Stimulated activated naive CD4-positive, alpha-beta T cell treated with Interleukin-2 at 50 U/mL for 16 hours (primary cell): ENCODE data around the gene PDZD8.
"Not testable (repeated sequence)": the region's sequence is repeated elsewhere in the genome, so short reads cannot be mapped to it uniquely, and the experiment has no call there.

Experiments used
- DNase-seq: peaks from one replicate; lab custom pipeline; 2025; lab: John Stamatoyannopoulos, UW

Gene PDZD8

GRCh38 chr10:117294039-117294645, 81.1 kb downstream of the PDZD8 start:
- DNase-seq, result no peak

GRCh38 chr10:117290872-117291271, 84.4 kb downstream of the PDZD8 start:
- DNase-seq, result not testable (repeated sequence)

- DNase-seq, result no peak
These were observed 90.3 kb downstream of the PDZD8 start for GRCh38 chr10:117284716-117285494.

GRCh38 chr10:117277675-117278074, 97.6 kb downstream of the PDZD8 start:
- no peak for DNase-seq

- DNase-seq, result no peak
These were observed 100.1 kb downstream of the PDZD8 start for GRCh38 chr10:117275121-117275520.

- no peak for DNase-seq
These were observed 100.7 kb downstream of the PDZD8 start for GRCh38 chr10:117274509-117274908.

- DNase-seq, result no peak
These were observed 101.3 kb downstream of the PDZD8 start for GRCh38 chr10:117273980-117274379.

- no peak for DNase-seq
These were observed 102.8 kb downstream of the PDZD8 start for GRCh38 chr10:117272195-117273076.

GRCh38 chr10:117271427-117271826, 103.8 kb downstream of the PDZD8 start:
- DNase-seq, result no peak

- DNase-seq, result no peak
These were observed 106.3 kb downstream of the PDZD8 start for GRCh38 chr10:117268907-117269306.

GRCh38 chr10:117268258-117268657, 107.0 kb downstream of the PDZD8 start:
- DNase-seq, result no peak

- no peak for DNase-seq
These were observed 108.4 kb downstream of the PDZD8 start for GRCh38 chr10:117266812-117267211.

GRCh38 chr10:117266400-117266799, 108.8 kb downstream of the PDZD8 start:
- no peak for DNase-seq

- DNase-seq, result no peak
These were observed 110.5 kb downstream of the PDZD8 start for GRCh38 chr10:117264782-117265181.

- DNase-seq, result no peak
These were observed 112.3 kb downstream of the PDZD8 start for GRCh38 chr10:117262903-117263293.

GRCh38 chr10:117262291-117262902, 112.8 kb downstream of the PDZD8 start:
- DNase-seq, result no peak

GRCh38 chr10:117261501-117261900, 113.7 kb downstream of the PDZD8 start:
- DNase-seq, result no peak

- no peak for DNase-seq
These were observed 115.2 kb downstream of the PDZD8 start for GRCh38 chr10:117260084-117260483.

GRCh38 chr10:117259279-117259678, 116.0 kb downstream of the PDZD8 start:
- no peak for DNase-seq

- no peak for DNase-seq
These were observed 117.5 kb downstream of the PDZD8 start for GRCh38 chr10:117257721-117258120.

- DNase-seq, result no peak
These were observed 118.3 kb downstream of the PDZD8 start for GRCh38 chr10:117256910-117257309.

GRCh38 chr10:117255835-117256460, 119.3 kb downstream of the PDZD8 start:
- no peak for DNase-seq
